ENCODE measurements around the gene CELF1.

- TF ChIP-seq POLR2A (IDR thresholded peaks at IDR 0.05) (no peak), CTCF (IDR thresholded peaks at IDR 0.05) (no peak)
Measured at GRCh38 chr11:47487421-47487820, 65.5 kb downstream of the CELF1 start.
